HG03457 (cell line): ENCODE measurements around the gene EFCAB6.

Source experiments
- ATAC-seq: cut with Tn5 transposase; IDR thresholded peaks from one replicate; pipeline ENCODE4 v1.9.1; 2021; ENCODE audit warnings: moderate number of reproducible peaks; ENCODE audit not compliant: unreplicated experiment

The EFCAB6 gene

DNA sequence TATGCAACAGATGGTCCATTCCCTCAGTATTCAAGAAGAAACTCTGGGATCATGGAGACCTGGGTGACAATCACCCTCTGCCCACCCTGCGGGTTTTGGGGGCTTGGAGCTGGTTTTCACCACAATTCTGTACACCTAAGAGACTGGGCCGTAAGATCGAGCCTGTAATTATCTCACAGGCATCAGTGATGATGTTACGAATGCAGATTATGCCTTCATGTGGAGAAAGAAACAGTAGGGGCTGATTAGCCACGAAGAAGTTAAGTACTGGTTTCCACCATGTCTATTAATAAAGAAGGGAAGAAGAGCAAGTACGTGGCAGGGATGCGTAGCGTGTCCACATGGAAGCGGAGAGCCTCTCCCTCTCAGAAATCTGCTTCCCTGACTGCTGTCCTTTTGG lies 5.3 kb upstream of the EFCAB6 start:
- ATAC-seq, result no peak

DNA sequence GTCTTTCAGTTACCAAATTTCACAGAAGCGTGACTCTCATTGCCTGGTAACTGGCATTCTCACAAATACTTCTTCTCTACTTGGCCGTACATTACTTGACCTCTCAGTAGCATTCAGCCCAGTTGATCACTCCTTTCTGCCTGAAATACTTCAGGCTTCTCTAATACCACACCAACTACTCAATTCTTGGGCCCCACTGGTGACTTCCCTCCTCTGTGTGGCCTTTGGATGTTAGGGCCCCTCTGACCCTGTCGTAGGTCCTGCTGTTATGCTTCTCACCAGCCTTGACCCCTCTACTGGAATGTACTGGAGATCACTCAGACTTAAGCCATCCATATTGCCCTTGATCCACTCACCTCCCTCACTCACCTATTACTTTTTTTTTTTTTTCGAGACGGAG lies 2.2 kb upstream of the EFCAB6 start:
- no peak for ATAC-seq

DNA sequence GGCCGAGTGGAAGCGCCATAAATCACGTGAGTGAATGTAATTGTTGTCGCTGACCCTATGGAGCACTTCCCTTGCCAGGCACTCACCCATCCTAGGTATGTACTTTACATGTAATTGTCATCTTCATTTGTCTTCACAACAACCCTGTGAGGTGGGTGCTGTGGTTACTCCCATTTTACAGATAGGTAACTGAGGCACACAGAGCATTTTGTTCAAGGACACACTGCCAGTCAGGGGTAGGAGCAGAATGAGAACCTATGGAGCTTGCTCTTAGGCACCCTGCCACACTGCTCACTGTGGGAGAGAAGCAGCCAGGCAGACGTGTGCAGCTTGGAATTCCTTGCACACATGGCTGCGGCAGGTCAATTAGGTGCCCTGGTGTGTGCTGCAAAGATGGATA lies 785 bp upstream of the EFCAB6 start:
- no peak for ATAC-seq

DNA sequence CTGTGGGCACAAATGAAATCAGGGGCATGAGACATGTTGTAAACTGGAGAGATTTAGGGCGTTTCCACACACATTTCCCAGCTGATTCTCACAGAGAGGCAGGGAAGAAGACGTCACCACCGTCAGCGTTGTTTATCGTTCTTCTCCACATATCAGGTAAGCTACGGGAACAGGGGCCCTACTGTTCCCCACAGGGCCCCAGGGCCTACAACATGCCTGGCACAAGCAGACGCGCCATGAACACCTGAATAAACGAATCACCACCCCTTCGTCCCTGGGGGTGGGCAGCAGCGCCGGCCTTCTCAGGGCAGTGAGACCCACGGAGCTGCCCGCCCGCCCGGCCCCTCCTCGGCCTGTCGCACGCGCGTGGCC lies 342 bp downstream of the EFCAB6 start:
- no peak for ATAC-seq

DNA sequence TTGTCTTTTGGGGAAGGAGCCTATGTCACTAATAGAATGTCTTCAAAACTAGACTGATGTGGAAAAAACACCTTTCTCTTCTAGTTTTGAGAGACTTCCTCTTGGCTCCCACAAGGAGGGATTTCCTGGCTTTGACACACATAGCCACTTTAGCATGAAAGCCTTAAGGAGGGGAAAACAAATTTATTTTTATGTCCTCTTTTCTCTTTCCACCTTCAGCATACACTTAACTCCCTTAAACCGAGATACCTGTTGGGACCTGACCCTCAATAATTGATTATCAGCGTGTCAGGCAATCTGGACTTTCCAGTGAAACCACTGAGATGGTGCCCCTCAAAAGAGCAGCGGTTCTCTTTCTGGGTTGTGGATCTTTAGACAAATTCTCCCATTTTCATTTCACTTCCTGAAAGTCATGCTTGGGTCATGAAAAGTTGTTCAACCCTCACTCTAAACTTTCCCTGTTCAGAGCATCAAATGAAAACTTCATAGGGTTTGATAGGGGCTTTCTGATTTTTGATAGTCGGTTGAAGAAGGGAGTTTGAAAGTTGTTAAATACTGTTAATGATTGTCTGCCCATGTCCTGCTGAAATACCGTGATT lies 9.1 kb downstream of the EFCAB6 start:
- no peak for ATAC-seq

DNA sequence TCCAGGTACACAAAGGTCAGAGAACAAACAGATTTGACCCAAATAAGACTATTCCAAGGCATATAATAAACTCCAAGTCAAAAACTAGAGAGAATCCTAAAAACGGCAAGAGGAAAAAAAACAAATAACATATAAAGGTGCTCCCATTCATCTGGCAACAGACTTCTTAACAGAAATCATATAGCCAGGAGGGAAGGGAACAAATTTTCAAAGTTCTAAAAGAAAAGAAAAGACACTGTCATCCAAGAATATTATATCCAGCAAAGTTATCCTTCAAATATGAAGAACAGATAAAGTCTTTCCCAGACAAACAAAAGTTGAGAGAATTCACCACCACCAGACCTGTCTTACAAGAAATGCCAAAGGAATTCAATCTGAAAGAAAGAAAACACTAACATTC lies 11.1 kb downstream of the EFCAB6 start:
- no peak for ATAC-seq

DNA sequence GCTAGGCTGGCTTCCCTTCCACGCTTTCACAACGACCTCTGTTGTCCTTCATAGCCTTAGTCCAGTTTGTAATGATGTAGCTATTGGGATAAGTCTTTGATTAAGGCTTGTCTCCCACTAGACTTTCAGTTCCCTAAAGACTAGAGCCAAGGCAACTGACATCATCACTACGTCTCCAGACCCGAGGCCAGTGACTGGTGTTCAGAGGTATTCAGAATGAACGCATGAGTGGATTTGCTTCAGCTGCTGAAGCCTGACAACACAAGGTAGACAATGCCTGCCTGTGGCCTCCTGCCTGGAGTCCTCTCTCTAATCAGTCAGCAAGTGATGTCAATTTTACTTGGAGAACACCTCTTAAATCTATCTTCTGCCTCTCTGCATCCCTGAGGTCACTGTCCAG lies 13.6 kb downstream of the EFCAB6 start:
- ATAC-seq, result no peak

DNA sequence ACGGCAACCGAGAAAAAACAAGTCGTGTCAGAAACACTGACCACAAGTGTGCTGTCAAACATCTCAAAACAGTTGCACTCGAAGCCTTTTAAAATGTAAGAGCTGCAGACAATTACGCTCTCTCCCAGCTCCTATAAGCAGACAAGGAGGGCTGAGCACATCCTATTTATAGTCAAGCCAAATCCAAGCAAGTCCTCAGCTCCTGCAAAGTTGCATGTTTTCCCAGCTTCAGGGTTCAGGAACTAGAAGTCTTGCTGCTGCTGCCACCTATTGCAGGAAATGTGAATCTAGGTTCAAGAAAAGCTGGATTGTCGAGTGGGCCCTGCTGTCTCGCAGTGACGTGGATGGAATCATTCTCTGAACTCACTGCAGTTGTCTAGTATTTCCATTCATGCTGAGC lies 15.5 kb downstream of the EFCAB6 start:
- ATAC-seq, result no peak

DNA sequence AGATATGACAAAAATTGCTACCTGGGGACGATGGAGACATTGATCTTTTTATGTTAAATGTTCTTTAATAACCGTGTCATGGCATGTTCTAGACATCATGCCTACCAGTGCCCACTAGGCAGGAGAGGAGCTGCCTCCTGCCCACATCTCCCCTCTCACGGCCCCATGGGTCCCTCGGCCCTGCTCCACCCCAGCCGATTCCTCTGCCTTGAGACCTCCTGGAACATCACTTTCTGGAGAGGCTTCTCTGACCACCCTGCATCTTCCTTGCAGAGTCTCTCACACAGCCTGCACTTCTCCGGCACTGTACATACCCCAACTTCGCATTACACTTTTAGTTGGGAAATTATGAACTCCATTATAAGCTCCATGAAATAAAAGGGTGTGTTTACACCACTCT lies 16.8 kb downstream of the EFCAB6 start:
- ATAC-seq, result no peak

DNA sequence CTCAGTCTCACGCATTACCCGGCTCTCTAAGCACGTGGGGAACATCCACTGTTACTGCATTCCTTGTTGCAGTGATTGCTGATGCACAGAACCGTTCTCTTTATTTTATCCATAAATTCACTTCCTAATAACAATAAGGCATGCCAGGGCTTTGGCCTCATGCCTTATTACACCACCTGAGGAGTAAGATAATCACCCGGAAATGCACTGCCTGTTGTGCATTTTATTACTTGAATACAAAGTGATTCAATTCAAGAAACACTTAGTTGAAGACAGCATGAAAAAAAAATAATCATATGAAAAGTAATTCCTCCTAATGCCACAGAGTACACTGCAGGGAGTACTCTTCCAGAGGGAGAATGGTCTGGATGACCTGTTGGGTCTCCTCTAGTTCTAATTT lies 19.2 kb downstream of the EFCAB6 start:
- no peak for ATAC-seq

DNA sequence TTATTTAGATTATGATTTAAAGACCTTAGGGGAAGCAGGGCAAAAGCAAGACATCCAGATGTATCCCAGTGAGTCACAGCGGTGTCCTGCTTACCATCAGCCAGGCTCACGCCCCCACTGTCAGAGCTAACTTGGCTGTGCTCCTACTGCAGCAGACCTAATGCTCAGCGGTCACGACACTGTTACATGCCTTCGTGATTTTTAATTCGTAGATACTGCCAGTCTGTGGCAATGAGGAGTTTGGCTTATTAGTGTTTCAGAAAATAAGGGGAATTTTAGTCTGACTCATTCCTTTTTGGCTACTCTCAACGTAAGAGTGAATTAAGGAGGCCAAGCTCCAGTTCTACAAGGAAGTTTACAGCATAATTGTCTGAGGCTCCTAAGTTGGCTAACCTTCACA lies 22.7 kb downstream of the EFCAB6 start:
- no peak for ATAC-seq

DNA sequence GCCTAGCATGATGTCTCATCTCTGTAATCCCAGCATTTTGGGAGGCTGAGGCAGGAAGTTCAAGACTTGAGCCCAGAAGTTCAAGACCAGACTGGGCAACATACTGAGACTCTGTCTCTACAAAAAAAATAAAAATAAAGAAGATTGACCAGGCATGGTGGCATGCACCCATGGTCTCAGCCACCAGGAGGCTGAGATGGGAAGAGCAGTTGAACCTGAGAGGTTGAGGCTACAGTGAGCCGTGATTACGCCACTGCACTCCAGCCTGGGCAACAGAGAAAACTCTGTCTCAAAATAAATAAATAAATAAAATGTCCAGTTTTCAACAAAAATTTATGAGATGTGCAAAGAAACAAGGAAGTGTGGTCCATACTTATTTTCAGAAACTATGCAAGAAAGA lies 28.3 kb downstream of the EFCAB6 start:
- no peak for ATAC-seq

DNA sequence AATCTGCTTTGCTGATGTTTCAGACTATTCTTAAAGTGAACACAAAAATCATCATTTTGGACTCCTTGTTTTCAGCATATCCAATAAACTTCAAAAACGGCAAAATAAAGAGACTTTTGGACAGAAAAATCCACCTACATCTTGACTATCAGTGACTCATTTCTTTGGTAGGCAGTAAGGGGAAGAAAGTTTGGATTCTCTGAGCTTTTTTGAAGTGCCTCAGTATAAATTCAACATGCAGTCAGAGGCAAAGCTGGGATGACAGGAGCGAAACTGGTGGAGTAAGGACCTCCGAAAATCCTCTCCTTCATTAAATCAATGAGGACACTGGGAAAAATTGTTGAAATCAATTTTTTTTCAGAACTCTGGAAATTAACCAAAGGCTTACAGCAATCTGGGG lies 29.7 kb downstream of the EFCAB6 start:
- ATAC-seq, result no peak

DNA sequence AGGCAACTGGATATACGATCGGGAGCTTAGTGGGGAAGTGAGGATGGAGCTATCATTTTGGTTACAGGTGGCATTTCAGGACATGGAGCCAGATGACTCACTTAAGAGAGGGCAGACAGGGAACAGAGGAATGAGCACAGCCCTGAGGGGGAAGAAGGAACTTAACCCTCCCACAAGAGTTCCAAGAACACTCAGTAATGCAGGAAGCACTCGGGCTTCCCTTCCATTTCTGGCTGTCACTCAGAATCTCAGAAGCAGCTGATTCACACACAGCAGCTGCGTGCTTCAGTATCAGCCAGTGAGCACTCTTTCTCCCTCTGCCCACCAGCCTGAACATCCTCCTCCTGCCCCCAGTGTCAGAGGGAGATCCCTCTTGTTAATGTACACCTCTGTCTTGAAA lies 34.8 kb downstream of the EFCAB6 start:
- ATAC-seq, result no peak

DNA sequence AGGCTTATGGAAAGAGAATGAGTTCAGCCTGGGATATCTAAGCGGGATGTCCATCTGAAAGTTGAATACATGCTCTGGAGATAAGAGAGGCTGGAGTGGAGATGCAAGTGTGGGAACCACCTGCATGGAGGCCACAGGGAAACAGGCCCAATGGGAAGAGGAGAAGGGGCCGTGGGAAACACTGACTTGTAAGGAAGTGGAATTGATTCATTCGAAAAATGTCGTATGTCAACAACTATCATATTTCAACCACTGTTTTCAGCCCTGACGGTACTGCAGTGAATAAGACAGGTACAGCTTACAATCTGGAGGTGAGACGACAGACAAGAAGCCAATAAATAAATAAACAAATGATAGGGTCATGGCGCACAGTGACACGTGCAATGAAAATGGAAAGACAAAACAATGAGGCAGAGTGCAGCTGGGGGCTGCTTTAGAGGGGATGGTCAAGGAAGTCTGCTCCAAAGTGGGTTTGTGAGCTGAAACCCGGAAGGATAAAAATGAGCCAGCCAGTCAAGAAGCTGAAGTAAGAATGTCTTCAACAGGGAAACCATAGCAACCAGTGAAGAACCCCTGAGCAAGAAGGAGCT lies 35.9 kb downstream of the EFCAB6 start:
- no peak for ATAC-seq

DNA sequence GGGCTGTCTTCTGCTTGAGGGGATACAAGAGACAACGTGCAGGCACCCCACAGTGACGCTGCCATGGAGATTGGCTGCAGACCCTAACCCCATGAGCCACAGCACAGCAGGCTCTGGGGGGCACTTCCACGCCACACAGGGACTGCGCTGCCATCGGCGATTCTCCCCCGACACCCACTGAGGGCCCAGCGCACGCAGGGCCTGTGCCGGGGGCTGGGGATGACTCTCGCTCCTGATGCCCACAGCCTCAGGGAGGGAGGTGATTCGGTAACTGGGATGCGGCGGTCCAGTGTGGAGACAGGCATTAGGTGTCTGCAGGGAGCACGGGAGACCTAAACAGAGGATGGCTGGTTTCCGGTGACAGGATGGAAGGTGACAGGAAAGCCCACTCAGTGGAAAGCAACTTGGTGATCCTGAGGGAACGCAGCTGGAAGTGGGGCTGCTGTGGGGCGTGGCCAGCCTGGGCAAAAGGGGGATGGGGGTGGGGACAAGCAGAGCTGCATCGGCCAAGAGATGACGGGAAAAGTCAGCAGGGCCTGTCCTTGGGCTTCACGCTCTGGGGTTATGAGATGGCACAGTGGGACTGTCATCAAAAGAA lies 37.7 kb downstream of the EFCAB6 start:
- no peak for ATAC-seq

DNA sequence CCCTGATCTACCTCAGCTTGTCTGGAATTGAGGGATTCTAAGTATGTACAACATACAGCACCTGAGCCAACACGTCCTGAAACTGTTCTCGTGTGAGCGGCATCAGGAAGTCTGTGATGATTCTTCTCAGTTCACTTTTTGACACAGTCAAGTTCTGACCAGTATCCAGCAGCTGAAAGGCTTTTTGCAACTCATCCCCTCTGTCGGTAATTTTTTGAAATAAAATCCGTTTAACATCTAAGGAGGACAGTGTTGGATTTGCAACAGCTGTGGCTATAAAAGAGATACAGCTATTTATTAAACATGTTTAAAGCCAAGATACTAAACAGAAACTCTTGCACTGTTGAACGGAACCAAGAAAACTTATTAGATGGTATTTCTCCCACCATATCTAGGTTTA lies 39.3 kb downstream of the EFCAB6 start:
- no peak for ATAC-seq

DNA sequence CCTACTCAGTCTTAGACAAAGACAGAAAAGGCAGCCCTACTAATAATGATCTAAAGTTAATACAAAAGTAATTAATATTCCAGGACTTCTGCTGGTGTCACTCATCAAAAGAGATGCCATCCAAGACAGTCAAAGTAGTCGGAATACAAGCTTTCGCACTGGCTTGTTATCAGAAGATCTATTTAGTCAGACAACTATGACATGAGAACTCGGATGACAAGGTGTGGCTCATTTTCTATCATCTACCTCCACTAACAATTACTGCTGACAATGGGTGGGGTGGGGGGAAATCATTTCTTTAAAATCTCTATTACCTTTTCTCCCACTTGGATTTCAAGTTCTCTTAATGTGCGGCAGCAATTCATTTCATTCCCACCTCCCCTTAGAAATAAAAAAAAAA lies 56.7 kb downstream of the EFCAB6 start:
- ATAC-seq, result no peak

DNA sequence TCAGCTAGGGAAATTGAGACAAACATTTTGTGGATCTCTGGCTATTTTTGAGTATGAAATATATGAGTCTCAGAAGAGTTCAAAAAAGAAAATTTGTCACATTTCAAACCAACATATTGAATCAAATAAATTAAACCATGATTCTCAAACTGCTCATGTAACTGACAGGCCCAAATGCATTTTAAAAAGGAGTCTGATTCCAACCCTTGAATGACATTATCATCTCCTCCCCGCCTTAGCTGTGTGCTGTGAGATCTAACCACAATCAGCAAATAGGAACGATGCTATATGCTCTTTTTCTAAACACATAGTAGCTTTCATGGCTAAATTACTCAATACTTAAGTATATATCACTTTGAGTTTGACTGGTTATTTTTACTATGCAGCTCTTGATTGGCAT lies 57.1 kb downstream of the EFCAB6 start:
- no peak for ATAC-seq

DNA sequence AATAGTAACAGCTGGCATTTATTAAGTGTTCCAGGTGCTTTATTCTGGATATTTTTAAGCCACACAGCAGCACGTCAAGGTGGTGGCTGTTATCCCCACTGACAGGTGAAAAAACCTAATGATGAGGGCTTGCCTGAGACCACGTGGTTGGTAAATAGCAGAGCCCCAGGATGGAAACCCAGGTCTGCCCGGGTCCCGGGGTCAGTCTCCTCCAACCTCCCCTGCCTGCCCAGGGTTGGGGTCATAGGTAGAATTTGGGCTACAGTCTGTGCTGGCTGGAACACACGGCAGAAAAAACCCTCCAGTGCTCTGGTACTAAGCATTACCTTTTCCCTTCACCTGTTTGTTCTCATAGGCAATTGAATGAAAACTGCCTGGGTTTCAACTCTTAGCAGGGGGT lies 57.9 kb downstream of the EFCAB6 start:
- ATAC-seq, result no peak

DNA sequence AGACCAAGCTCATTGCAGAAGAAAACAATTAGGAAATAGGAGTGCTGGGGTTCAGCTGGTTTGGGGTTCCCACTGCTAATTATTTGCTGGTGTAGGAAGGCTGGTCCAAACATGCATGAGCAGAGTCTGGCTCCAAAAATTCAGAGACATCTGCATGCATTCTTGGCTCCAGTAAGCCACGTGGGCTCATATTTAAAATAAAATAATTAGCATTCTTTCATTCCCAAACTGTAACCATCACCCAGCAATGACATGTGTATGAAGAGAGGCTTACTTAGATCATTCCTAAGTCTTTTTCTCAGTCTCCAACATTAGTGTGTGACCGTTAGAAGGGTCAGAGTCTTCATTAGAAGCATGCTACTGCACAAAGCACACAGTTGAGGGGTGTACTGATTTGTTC lies 58.4 kb downstream of the EFCAB6 start:
- ATAC-seq, result no peak

DNA sequence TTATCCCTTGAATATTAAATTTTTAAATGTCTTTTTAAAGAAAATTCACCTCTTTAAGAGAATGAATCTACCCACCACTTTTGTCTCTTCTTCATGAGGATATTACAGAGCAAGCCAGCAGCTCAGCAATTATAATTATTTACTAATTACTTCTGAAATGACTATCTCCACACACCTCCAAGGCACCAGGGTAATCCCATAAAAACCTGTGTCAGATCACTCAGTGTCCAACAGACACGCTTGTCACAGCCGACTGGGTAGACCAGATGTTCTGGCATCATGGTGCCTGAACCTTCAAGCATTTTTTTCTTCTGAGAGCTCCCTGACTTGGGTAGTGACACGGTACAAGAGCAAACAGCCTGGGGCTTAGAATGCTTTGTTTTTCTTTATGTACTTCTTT lies 61.4 kb downstream of the EFCAB6 start:
- ATAC-seq, result no peak

DNA sequence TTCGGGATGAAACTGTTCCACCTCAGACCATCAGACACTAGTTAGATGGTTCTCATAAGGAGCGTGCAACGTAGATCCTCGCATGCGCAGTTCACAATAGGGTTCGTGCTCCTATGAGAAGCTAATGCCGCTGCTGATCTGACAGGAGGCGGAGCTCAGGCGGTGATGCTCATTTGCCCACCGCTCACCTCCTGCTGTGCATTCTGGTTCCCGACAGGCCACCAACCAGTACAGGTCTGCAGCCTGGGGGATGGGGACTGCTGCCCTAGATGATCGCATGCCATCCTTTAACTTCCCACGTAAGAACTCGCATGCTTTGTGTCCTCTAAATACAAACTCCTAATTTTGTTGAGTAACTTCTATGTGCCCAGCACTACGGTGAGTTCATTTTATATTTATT lies 62.6 kb downstream of the EFCAB6 start:
- ATAC-seq, result no peak
